A549 (cell line): ENCODE results near the gene GUCY1A1.

Experiments used
- CHD2 ChIP-seq: fragments of 150-350 bp; IDR thresholded peaks from 2 replicates; pipeline ENCODE4 v1.6.1; 2014; ENCODE audit warnings: low read length; ENCODE audit not compliant: partially characterized antibody
- EHMT2 ChIP-seq: fragments of 200-600 bp; sonication (generic); IDR thresholded peaks from 2 replicates; pipeline ENCODE4 v1.6.1; 2016; ENCODE audit warnings: antibody characterized with exemption, low read depth, mild to moderate bottlenecking, moderate library complexity
- JUN ChIP-seq, 2 experiments: fragments of >200 bp; sonication (Bioruptor Twin); formaldehyde crosslinking; IDR thresholded peaks; 2 replicates in 1 of 2; 3 replicates in 1 of 2; pipeline ENCODE4 v1.6.1; 2016 to 2017
- JUNB ChIP-seq: fragments of >200 bp; sonication (Bioruptor Twin); formaldehyde crosslinking; IDR thresholded peaks from 2 replicates; pipeline ENCODE4 v1.6.1; 2016
- MAX ChIP-seq: IDR thresholded peaks from 2 replicates; pipeline ENCODE4 v1.6.1; 2012
- MYC ChIP-seq: IDR thresholded peaks from 2 replicates; pipeline ENCODE4 v1.6.1; 2012; ENCODE audit warnings: mild to moderate bottlenecking, inconsistent platforms, low read length, improper control_type of control experiment, borderline replicate concordance
- NR3C1 ChIP-seq: fragments of >200 bp; sonication (Bioruptor Twin); formaldehyde crosslinking; IDR thresholded peaks from 3 replicates; pipeline ENCODE4 v1.6.1; 2017
- PHF8 ChIP-seq: fragments of 200-600 bp; sonication (generic); IDR thresholded peaks from 2 replicates; pipeline ENCODE4 v1.6.1; 2016; ENCODE audit warnings: low read depth, mild to moderate bottlenecking, antibody characterized with exemption, moderate library complexity, borderline replicate concordance
- POLR2A ChIP-seq: IDR thresholded peaks from 2 replicates; pipeline ENCODE4 v1.6.1; 2012; ENCODE audit warnings: mild to moderate bottlenecking, low read length
- RAD21 ChIP-seq, 2 experiments: fragments of >200 bp in 1 of 2; sonication (Bioruptor Twin) in 1 of 2; formaldehyde crosslinking in 1 of 2; IDR thresholded peaks in 1 of 2; conservative IDR thresholded peaks in 1 of 2; 2 replicates in 1 of 2; 3 replicates in 1 of 2; pipeline ENCODE4 v1.6.1; 2012 to 2018; ENCODE audit warnings: inconsistent platforms in 1 of 2
- RFX5 ChIP-seq: fragments of 450-650 bp; IDR thresholded peaks from 2 replicates; pipeline ENCODE4 v1.7.1; 2014; ENCODE audit warnings: antibody characterized with exemption, mild to moderate bottlenecking, moderate library complexity
- SMC3 ChIP-seq: fragments of >200 bp; sonication (Bioruptor Twin); formaldehyde crosslinking; IDR thresholded peaks from 3 replicates; pipeline ENCODE4 v1.6.1; 2018; ENCODE audit warnings: inconsistent platforms
- TF ChIP-seq, protein P1 (sequence below): fragments of >200 bp; sonication (Bioruptor Twin); formaldehyde crosslinking; IDR thresholded peaks from 3 replicates; pipeline ENCODE4 v1.5.1; 2016
- TF ChIP-seq, protein P2 (sequence below): fragments of 200-600 bp; sonication (generic); IDR thresholded peaks from 2 replicates; pipeline ENCODE4 v1.6.1; 2016; ENCODE audit warnings: antibody characterized with exemption, mild to moderate bottlenecking, moderate library complexity

GRCh38 chr4:155694100-155694785, 27.6 kb downstream of the GUCY1A1 start:
- TF ChIP-seq NR3C1 = no peak
- no peak for TF ChIP-seq RAD21 (conservative IDR thresholded peaks at IDR 0.05 in 1 of 2, IDR thresholded peaks at IDR 0.05 in 1 of 2)
- TF ChIP-seq JUNB = no peak
- TF ChIP-seq POLR2A = no peak
- TF ChIP-seq MAX = no peak
- no peak for TF ChIP-seq JUN (IDR thresholded peaks at IDR 0.05)
- TF ChIP-seq MYC = no peak
- TF ChIP-seq EHMT2 = no peak
- TF ChIP-seq, protein P1, sequence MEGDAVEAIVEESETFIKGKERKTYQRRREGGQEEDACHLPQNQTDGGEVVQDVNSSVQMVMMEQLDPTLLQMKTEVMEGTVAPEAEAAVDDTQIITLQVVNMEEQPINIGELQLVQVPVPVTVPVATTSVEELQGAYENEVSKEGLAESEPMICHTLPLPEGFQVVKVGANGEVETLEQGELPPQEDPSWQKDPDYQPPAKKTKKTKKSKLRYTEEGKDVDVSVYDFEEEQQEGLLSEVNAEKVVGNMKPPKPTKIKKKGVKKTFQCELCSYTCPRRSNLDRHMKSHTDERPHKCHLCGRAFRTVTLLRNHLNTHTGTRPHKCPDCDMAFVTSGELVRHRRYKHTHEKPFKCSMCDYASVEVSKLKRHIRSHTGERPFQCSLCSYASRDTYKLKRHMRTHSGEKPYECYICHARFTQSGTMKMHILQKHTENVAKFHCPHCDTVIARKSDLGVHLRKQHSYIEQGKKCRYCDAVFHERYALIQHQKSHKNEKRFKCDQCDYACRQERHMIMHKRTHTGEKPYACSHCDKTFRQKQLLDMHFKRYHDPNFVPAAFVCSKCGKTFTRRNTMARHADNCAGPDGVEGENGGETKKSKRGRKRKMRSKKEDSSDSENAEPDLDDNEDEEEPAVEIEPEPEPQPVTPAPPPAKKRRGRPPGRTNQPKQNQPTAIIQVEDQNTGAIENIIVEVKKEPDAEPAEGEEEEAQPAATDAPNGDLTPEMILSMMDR = no peak
- no peak for TF ChIP-seq PHF8
- TF ChIP-seq RFX5 = no peak
- TF ChIP-seq CHD2 = no peak
- TF ChIP-seq, protein P2, sequence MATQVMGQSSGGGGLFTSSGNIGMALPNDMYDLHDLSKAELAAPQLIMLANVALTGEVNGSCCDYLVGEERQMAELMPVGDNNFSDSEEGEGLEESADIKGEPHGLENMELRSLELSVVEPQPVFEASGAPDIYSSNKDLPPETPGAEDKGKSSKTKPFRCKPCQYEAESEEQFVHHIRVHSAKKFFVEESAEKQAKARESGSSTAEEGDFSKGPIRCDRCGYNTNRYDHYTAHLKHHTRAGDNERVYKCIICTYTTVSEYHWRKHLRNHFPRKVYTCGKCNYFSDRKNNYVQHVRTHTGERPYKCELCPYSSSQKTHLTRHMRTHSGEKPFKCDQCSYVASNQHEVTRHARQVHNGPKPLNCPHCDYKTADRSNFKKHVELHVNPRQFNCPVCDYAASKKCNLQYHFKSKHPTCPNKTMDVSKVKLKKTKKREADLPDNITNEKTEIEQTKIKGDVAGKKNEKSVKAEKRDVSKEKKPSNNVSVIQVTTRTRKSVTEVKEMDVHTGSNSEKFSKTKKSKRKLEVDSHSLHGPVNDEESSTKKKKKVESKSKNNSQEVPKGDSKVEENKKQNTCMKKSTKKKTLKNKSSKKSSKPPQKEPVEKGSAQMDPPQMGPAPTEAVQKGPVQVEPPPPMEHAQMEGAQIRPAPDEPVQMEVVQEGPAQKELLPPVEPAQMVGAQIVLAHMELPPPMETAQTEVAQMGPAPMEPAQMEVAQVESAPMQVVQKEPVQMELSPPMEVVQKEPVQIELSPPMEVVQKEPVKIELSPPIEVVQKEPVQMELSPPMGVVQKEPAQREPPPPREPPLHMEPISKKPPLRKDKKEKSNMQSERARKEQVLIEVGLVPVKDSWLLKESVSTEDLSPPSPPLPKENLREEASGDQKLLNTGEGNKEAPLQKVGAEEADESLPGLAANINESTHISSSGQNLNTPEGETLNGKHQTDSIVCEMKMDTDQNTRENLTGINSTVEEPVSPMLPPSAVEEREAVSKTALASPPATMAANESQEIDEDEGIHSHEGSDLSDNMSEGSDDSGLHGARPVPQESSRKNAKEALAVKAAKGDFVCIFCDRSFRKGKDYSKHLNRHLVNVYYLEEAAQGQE = no peak
- TF ChIP-seq SMC3 = no peak
